ENCODE data around the gene CCDC54.

- TF ChIP-seq, protein P1, sequence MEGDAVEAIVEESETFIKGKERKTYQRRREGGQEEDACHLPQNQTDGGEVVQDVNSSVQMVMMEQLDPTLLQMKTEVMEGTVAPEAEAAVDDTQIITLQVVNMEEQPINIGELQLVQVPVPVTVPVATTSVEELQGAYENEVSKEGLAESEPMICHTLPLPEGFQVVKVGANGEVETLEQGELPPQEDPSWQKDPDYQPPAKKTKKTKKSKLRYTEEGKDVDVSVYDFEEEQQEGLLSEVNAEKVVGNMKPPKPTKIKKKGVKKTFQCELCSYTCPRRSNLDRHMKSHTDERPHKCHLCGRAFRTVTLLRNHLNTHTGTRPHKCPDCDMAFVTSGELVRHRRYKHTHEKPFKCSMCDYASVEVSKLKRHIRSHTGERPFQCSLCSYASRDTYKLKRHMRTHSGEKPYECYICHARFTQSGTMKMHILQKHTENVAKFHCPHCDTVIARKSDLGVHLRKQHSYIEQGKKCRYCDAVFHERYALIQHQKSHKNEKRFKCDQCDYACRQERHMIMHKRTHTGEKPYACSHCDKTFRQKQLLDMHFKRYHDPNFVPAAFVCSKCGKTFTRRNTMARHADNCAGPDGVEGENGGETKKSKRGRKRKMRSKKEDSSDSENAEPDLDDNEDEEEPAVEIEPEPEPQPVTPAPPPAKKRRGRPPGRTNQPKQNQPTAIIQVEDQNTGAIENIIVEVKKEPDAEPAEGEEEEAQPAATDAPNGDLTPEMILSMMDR (IDR thresholded peaks at IDR 0.05), result no peak
- no peak for TF ChIP-seq EZH2phosphoT487 (IDR thresholded peaks at IDR 0.05)
Measured at GRCh38 chr3:107412376-107412775, 35.1 kb downstream of the CCDC54 start.

Measured in neural progenitor cell (in vitro differentiated cells).